ENCODE data around the gene ACRV1.

DNA sequence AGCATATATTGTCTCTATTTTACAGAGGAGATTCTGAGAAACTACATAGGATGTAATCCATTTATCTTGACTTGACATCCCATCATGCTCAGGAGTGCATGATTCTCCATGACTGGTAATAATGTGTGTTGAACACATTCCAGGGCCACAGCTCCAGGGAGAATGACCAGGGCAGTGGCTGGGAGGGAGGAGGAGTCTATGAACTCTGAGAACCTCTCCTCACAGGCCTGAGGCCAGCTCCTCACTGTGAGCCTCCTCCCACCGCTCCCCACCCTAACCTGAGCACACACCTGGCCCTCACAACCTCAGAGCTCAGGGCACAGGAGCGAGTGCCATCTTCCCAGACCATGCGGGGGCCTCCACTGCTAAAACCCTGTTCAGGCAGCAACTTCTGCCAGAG lies 8.0 kb upstream of the ACRV1 start:
- TF ChIP-seq, protein P1, sequence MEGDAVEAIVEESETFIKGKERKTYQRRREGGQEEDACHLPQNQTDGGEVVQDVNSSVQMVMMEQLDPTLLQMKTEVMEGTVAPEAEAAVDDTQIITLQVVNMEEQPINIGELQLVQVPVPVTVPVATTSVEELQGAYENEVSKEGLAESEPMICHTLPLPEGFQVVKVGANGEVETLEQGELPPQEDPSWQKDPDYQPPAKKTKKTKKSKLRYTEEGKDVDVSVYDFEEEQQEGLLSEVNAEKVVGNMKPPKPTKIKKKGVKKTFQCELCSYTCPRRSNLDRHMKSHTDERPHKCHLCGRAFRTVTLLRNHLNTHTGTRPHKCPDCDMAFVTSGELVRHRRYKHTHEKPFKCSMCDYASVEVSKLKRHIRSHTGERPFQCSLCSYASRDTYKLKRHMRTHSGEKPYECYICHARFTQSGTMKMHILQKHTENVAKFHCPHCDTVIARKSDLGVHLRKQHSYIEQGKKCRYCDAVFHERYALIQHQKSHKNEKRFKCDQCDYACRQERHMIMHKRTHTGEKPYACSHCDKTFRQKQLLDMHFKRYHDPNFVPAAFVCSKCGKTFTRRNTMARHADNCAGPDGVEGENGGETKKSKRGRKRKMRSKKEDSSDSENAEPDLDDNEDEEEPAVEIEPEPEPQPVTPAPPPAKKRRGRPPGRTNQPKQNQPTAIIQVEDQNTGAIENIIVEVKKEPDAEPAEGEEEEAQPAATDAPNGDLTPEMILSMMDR (conservative IDR thresholded peaks at IDR 0.05): no peak
- TF ChIP-seq ZFX (IDR thresholded peaks at IDR 0.05): no peak

Data from C4-2B (cell line).